ENCODE data around the gene DDX10.
"Not testable (repeated sequence)": the region's sequence is repeated elsewhere in the genome, so short reads cannot be mapped to it uniquely, and the experiment has no call there.

Gene DDX10

DNA sequence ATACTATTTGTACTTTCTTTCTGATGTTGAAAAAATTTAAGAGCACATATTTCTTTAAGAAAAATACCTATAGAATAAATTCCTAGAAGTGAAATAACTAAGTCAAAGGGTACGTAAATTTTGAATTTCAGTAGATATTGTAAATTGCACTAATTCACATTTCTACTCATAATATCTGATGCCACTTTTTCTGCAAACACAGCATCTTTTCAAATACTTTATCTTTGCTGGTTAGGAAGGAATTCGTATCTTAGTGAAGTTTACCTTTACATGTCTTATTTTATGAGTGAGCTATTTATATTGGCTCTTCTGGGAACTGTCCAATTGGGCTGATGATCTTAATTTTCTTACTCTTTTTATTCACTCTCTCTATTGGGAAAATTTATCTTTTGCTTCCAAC lies 148.2 kb downstream of the DDX10 start:
- in situ Hi-C loops (cut with HindIII; ENCODE audit: low sequenced_read_pairs), result no loop called here

DNA sequence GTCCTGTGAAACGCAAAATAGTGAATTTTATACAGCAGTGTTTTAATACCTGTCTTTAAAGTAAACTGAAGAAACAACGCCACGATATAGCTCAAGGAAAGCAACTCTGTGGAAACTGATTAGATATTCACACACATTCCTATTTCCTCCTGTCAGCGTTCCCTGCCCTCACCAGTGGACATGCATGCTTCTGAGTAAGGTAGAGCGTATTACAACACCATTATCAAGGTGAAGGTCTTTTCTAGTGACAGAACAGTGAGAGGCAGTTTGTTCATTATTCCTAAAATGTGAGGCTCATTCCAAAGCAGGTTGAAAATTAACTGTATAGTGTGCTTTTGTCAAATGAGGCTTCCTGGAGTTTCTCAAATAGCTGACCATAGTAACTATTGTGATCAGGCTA lies 153.1 kb downstream of the DDX10 start:
- in situ Hi-C loops (cut with HindIII; ENCODE audit: low sequenced_read_pairs), result no loop called here

DNA sequence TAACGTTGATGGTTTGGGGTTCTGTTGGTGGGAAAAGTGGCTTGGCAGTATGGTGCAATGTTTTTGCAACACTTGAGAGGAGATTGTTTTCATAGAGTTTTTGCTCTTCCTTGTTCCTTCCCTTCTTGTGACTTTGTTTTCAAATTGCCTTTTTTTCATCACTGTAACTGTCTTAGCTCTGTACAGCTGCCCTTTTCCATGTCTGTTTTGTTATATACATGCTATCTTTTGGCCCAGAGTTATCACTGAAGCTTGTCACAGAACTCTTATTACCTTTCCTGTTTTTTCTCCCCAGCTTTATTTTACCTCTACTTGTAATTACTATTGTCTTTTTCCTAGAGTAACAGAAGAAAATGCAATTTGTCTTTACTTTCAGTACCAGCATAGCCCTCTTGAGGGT lies 154.1 kb downstream of the DDX10 start:
- in situ Hi-C loops (cut with HindIII; ENCODE audit: low sequenced_read_pairs), result no loop called here

DNA sequence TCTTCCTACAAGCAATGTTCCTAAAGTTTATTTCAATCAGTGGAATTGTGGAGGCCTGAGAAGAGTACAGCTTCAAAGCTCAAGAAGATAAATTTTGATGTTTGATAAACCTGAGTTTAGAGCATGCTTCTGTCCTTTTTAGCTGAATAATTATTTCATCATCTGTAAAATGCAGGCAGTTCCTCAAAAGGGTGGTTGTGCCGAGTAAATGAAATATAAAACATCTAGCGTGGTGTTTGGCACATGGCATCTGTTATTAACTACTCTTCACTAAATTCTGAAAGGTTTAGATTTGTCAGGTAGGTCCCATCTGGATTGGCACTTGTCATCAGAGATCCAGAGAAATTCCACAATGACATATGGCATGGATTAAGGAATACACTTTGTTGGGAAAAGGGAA lies 155.1 kb downstream of the DDX10 start:
- in situ Hi-C loops (cut with HindIII; ENCODE audit: low sequenced_read_pairs), result no loop called here

DNA sequence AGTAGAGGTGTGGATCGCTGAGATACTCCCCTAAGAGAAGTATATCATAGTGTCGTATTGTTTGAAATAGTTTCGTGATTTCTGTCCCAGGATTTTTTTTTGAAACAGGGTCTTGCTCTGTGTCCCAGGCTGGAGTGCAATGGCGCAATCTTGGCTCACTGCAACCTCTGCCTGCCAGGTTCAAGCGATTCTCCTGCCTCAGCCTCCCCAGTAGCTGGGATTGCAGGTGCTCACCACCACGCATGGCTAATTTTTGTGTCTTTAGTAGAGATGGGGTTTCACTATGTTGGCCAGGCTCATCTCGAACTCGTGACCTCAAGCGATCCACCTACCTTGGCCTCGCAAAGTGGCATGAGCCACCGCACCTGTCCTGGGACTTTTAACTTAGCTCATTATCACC lies 159.1 kb downstream of the DDX10 start:
- in situ Hi-C loops (cut with HindIII; ENCODE audit: low sequenced_read_pairs), result not testable (repeated sequence)

DNA sequence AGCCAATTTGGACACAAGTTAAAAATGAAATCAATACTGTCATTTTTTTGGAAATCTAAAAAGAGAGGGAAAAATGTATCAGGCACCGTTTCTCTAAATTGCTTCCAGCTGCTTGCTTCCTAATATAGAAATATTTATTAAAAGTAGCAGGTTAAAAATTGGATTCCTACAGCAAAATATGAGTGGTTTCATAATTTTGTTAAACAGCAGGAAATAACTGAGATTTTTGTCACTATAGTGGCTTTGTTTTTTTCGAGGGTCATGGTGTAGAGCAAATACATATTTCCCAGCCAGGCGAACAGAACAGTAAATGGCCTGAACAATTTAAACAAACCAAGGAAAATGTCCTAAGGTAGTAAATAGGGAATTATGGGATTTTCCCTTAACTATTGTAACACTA lies 159.7 kb downstream of the DDX10 start:
- in situ Hi-C loops (cut with HindIII; ENCODE audit: low sequenced_read_pairs), result no loop called here

DNA sequence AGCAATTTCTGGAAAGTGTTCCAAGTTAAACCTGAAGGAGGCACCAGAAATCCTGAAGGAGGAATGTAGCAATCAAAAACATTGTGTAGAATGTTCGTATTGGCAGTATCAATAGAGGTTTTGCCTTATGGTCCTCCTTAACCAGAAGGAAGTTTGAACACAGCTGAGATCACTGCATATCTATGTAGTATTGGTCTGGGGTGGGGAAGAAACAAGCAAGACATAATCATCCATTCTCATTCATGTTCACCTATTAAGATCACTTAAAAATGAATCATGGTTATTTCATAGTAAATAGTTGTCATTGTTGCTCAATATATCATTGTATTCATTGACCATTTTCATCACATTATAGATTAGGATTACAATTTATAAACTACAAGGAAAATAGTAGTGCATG lies 160.5 kb downstream of the DDX10 start:
- in situ Hi-C loops (cut with HindIII; ENCODE audit: low sequenced_read_pairs), result no loop called here

DNA sequence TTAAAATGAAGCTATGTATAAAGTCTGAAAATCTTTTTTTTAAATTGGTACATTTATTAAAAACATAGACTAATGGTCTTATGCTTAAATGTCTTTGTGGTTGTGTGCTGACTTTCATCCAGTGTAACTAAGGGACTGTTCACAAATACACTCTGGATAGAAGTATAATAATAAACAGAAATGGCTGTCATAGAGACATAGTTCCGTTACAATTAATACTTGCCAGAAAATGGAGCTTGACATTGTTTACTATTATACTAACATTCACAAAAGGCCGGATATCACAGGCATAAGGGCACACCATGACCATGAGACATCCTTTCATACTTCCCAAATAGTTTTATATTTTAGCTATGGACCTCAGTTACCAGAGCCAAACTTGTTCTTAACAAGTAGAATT lies 161.3 kb downstream of the DDX10 start:
- in situ Hi-C loops (cut with HindIII; ENCODE audit: low sequenced_read_pairs), result no loop called here

DNA sequence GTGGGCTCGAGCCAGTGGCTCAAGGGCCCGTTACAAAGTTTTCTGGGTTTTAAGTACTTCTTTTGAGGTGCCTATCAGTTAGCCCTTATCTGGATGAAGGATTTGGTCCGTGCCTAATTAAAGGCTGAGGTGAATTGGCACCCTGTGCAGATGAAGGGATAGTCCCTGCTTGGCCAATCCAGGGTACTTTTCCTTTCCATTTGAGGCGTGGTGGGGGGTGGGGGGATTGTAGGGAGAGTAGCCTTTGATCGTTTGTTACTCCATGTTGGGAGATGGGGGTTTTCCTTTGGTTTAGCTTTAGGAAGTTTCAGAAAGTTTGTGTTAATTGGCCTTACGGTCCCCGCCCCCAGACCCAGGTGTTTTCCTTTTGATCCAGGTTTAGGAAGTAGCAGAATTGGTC lies 170.8 kb downstream of the DDX10 start:
- in situ Hi-C loops (cut with HindIII; ENCODE audit: low sequenced_read_pairs), result no loop called here

DNA sequence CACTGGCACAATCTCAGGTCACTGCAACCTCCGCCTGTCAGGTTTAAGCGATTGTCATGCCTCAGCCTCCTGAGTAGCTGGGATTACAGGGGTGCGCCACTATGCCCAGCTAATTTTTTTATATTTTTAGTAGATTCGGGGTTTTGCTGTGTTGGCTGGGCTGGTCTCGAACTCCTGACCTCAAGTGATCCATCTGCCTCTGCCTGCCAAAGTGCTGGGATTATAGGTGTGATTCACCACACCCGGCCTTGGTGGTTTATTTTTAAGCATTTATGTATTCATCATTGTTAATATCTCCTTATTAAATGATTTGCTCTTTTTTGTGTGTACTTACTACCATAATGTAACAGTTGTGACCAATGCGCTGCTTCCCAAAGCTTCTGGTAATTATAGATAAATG lies 171.7 kb downstream of the DDX10 start:
- in situ Hi-C loops (cut with HindIII; ENCODE audit: low sequenced_read_pairs), result no loop called here

DNA sequence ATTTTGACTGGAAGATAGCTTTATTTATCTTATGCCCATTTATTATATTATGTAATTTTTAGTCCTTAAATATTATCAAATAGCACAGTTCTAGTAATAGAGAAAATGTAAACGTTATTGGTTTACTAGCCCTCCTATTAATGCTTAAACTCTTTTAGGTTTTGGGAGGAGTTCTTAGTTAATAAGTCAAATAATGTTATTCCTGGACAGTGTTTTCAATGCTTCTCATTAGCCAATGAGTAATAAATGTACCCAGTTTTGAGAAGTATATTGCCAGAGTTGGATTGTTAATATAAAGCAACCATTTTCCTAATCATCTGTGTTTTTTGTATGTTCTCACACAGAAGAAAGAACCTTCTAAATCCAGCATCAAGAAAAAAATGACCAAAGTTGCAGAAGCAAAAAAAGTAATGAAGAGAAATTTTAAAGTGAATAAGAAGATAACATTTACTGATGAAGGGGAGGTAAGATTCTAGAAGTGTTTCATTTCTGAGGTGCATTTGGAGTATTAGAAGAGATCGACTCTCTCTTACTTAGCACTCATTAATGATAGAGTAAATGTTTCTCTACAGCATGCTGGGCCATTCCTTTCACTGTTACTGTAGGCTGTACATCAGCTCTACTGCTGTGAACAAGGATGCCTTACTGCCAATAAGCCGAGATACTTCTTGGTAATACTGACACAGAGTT lies 173.4 kb downstream of the DDX10 start:
- in situ Hi-C loops (cut with HindIII; ENCODE audit: low sequenced_read_pairs), result no loop called here

DNA sequence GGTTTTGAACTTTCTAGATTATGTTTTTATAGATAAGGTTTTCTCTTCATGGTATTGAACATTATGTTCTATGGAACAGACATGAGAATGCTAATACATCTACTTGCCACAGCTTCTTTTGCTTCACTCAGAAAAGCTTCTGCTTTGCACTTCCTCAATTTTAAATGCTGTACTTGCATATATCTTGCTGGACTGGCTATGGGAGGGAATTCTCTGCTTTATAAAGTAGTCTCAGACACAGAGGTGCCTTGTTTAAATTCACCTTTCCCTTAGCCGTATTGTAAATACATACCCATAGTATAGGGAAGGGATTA lies 173.9 kb downstream of the DDX10 start:
- in situ Hi-C loops (cut with HindIII; ENCODE audit: low sequenced_read_pairs), result no loop called here

DNA sequence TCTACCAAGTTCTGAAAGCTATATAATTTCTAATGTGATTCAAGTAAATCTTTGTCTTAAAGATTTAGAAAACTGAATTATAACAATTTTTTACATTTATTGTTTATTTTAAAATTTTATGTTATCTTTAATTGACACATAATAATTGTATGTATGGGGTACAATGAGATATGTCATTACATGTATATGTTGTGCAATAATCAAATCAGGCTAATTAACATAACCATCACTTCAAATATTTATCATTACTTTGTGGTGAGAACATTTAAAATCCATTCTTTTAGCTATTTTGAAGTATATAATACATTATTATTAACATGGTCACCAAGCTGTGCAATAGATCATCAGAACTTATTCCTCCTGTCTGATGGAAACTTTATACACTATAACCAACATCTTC lies 181.1 kb downstream of the DDX10 start:
- in situ Hi-C loops (cut with HindIII; ENCODE audit: low sequenced_read_pairs), result no loop called here

DNA sequence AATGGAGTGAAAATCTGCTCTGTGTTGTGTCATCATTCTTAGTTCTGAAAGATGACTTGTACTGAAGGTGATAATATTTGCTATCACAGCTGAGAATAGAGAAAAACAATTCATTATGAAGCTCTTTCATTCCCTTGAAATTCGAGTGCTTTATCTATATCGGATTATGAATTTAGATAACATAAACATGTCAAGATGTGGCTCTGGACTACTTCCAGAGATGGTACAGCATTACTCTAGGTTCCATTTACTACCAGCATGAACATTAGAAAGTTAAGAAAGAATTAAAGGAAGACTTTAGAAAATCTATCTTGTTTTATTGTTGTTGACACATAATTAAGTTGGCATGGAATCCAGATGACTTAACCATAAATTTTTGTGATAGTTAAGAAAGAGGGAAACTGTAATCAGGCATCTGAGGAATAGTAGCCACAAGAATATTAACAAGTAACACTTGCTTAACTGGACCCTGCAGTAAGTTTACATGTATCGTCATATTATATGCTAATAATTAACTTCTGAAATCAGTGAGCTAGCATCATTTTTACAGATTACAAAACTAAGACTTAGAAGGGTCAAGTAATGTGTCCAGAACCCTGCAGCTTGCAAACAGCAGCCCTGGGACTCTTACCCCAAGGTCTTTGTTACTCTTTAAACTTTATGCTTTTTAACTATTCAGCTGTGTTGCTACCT lies 182.6 kb downstream of the DDX10 start:
- in situ Hi-C loops (cut with HindIII; ENCODE audit: low sequenced_read_pairs), result no loop called here

DNA sequence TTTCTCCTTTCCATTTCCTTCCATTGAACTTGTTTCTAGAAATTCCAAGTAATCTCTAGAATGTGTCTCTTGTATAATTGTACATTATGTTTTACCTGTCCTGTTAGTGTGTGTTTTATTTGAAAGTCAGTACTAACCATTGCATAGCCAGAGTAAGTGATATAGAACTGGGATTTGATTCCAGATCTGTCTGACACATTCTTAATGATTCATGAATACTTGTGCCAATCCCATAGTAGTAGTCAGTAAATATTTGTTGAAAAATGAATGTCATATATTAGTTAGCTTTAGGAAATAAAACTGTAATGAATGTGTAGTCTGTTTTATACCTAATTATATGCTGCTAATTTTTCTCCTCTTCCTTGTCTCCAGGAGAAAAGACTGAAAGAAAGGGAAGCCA lies 186.9 kb downstream of the DDX10 start:
- in situ Hi-C loops (cut with HindIII; ENCODE audit: low sequenced_read_pairs), result no loop called here

DNA sequence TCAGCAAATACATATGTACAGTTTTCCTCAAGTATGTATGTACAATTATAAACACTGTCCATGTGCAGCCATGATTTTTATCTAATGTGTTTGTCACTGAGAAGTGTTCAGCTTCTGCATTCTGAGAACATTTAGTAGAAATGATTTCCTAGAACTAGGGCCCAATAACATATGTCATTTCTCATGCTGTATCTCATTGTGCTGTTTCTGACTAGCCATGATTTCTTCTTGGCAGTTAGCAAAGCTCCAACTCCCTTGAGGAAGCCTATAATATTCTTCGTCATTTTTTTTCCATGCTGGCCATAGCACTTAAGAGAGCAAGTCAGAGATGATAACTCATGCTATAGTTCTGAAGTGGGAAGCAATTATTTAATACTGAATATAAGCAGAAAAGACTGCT lies 187.8 kb downstream of the DDX10 start:
- in situ Hi-C loops (cut with HindIII; ENCODE audit: low sequenced_read_pairs), result no loop called here

DNA sequence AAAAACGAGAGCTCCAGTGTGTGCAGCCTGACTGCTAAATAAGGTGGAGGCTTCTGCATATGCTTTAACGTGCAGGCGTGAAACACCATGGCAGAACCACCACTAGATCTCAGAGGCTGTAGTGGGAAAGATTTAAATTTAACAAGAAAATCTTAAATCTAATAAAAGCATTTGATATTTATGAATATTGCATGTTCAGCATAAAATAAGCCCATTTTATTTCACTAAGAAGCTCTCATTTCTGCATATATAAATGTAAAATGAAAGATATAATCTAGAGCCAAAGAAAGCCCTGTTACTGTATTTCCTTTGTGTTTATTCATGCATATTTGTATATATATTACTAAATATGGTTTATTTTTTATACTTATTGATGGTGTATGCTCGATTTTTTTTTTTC lies 188.3 kb downstream of the DDX10 start:
- in situ Hi-C loops (cut with HindIII; ENCODE audit: low sequenced_read_pairs), result no loop called here

DNA sequence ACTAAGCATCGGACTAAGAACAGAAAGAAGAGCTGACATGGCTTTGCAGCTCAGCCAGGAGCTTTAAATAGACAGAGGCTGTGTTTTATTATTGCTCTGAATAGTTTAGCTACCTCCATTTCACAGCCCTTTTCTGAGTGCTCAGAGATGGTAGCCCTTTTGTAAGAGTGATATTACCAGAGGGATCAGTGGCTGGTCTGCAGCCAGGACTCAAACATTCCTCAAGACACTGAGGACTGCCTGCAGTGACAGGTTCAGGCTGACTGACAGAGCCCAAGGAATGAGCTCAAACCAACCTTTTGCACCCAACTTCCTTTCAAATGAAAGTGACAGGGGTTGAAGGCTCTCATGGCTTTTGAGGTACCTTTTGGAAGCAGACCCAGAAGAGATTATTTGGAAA lies 189.0 kb downstream of the DDX10 start:
- in situ Hi-C loops (cut with HindIII; ENCODE audit: low sequenced_read_pairs), result no loop called here

DNA sequence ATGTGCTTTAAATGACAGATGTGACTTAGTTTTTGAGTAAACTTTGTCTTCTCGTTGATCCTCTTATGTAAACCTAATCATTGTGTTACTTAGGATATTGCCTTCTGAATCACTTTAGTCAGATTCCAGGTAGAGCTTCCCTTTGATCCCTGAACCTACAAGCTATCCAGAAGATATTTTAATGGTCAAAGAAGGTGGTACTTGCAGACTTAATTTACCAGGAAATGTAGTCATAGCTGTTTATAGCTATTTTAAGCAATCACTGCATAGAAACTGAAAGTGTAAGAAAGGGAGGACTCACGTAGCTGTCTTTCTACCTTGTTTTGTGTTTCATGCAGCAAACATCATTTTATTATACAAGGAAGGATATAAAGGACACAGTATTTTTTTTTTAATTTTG lies 189.5 kb downstream of the DDX10 start:
- in situ Hi-C loops (cut with HindIII; ENCODE audit: low sequenced_read_pairs), result no loop called here

DNA sequence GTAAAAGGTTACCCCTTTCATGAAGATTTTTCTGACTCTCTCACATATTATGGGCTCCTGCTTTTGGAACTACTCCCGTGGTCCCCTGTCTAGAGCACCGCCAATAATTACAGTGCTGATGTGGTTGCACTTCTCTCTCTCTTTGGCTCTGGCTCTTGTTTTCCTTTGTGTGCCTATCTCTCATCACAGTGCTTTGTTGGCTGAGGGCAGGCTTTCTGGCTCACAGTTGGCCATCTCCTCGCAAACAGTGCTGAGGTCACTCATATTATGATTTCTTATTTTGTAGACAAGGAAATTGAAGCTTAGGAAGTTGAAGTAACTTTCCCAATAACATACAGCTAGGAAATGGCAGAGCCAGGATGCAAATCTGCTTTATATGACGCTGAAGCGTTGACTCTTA lies 192.5 kb downstream of the DDX10 start:
- in situ Hi-C loops (cut with HindIII; ENCODE audit: low sequenced_read_pairs), result no loop called here

DNA sequence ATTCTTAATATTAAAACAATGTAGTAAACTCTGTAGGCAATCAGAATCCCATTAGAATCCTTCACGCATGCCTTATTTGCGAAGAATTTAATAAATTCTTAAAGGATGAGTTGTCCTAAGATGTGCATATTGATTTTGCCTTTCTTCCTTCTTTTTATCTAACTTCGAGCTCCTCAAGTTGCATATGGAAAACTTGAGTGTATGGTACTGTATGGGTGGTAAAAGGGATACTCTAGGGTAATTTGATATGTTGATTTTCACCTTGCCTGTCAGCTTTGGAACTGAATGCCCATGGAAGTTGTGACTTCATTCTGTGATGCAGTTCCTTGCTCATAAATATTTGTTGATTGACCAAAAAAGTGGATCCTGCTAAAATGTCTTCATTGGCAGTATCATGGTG lies 193.8 kb downstream of the DDX10 start:
- in situ Hi-C loops (cut with HindIII; ENCODE audit: low sequenced_read_pairs), result no loop called here

DNA sequence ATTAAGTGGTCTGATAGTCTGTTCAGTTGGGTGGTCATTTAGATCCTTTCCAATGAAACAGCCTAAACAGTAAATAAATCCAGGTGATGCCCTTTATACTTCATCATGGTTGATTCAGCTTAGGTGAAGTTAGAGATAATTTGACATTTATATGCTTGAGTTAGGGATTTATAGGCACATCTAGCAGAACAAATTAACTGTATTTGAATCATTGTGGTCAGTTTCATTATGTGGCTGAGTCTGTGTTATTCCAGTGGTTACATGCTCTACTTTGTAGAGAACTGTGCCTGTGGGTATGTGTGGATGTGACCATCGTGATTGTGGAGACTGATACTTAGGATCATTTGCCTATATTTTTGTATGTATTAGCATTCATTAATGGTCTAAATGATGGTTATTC lies 194.6 kb downstream of the DDX10 start:
- in situ Hi-C loops (cut with HindIII; ENCODE audit: low sequenced_read_pairs), result no loop called here

DNA sequence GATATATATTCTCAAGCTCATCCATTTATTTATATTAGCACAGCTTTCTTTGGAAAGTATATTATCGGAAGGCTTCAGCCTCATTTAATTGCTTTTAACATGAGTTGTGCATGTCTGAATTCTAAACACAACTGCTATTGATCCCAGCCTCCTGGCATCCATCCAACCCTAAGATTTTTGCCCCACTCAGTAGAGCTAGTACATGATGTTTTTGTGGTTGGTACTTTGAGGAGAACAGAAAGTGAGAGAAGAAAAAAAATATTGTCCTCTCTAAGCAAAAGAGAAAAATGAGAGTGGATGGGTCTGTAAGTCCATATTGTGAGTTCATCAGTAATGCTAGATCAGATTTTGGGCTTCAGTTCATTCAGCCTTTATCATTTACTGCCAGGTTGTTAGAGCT lies 198.7 kb downstream of the DDX10 start:
- in situ Hi-C loops (cut with HindIII; ENCODE audit: low sequenced_read_pairs), result no loop called here

Measured in DLD1 (cell line).